ENCODE results near the gene YEATS2.

DNA sequence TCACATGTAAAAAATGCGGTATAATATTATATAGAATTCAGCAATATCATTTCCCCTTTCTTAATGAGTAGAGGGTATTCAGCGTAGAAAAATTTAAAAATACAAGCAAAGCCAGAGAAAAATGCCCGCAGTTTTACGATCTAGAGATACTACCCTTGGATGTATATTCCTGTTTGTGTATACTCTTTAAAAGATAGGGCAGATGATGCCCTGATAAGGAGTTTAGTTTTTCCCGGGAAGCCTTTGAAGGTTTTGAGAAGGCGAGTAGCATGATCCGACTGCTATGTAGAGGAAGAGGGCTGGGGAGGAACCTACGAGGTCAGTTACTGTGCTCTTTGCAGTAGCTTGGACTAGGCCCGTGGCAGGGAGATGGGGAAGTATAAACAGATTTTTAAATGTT, 1.2 kb downstream of the YEATS2 start:
- TF ChIP-seq POLR2A (IDR thresholded peaks at IDR 0.05): no peak
- TF ChIP-seq, protein P1, sequence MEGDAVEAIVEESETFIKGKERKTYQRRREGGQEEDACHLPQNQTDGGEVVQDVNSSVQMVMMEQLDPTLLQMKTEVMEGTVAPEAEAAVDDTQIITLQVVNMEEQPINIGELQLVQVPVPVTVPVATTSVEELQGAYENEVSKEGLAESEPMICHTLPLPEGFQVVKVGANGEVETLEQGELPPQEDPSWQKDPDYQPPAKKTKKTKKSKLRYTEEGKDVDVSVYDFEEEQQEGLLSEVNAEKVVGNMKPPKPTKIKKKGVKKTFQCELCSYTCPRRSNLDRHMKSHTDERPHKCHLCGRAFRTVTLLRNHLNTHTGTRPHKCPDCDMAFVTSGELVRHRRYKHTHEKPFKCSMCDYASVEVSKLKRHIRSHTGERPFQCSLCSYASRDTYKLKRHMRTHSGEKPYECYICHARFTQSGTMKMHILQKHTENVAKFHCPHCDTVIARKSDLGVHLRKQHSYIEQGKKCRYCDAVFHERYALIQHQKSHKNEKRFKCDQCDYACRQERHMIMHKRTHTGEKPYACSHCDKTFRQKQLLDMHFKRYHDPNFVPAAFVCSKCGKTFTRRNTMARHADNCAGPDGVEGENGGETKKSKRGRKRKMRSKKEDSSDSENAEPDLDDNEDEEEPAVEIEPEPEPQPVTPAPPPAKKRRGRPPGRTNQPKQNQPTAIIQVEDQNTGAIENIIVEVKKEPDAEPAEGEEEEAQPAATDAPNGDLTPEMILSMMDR (IDR thresholded peaks at IDR 0.05): no peak
- TF ChIP-seq POLR2AphosphoS5 (IDR thresholded peaks at IDR 0.05): no peak
- TF ChIP-seq EP300 (IDR thresholded peaks at IDR 0.05): no peak

Data from stomach (tissue), 4 donors.